Endodermal cell (in vitro differentiated cells): ENCODE measurements around the gene WASF2. TPM values are rescaled to one million over a fixed set of nuclear protein-coding genes. Genes with fewer than 3 reads are reported as not detected.
A peak's percentile ranks its signal among the peaks of the same experiment; 100 is the strongest.

ENCODE experiments used
- DNase-seq: peaks from one replicate; pipeline ENCODE4 v3.0.0-alpha.2; 2017
- H3K27ac ChIP-seq: 2 replicates; pipeline ENCODE4 v1.5.1; 2013; ENCODE audit warnings: mild to moderate bottlenecking, low read depth, low read length, moderate library complexity
- H3K27me3 ChIP-seq: 2 replicates; pipeline ENCODE4 v1.6.1; 2013; ENCODE audit warnings: mild to moderate bottlenecking, low read length, moderate library complexity; ENCODE audit not compliant: insufficient read depth, control insufficient read depth, poor library complexity, severe bottlenecking
- H3K36me3 ChIP-seq: 2 replicates; pipeline ENCODE4 v1.7.0; 2013; ENCODE audit warnings: mild to moderate bottlenecking, low read length, moderate library complexity; ENCODE audit not compliant: control insufficient read depth, insufficient read depth
- H3K4me1 ChIP-seq: one replicate; pipeline ENCODE4 v1.7.0; 2013; ENCODE audit warnings: low read length; ENCODE audit not compliant: control insufficient read depth, insufficient read depth
- H3K4me3 ChIP-seq: 2 replicates; pipeline ENCODE4 v1.5.1; 2013; ENCODE audit warnings: mild to moderate bottlenecking, low read length, moderate library complexity
- H3K9ac ChIP-seq: 2 replicates; pipeline ENCODE4 v1.6.1; 2013; ENCODE audit warnings: mild to moderate bottlenecking, low read length, moderate library complexity; ENCODE audit not compliant: poor library complexity, severe bottlenecking; ENCODE audit errors: extremely low read depth
- H3K9me3 ChIP-seq: 2 replicates; pipeline ENCODE4 v1.6.1; 2013; ENCODE audit warnings: mild to moderate bottlenecking, low read length, moderate library complexity; ENCODE audit not compliant: control insufficient read depth
- H3K27ac Mint-ChIP-seq: 2 replicates; pipeline ENCODE4 v1.8.0; 2020; ENCODE audit warnings: mixed read lengths
- H3K27me3 Mint-ChIP-seq: 2 replicates; pipeline ENCODE4 v1.8.0; 2021; ENCODE audit warnings: mild to moderate bottlenecking, mixed read lengths; ENCODE audit not compliant: insufficient read depth
- H3K36me3 Mint-ChIP-seq: 2 replicates; pipeline ENCODE4 v1.8.0; 2020; ENCODE audit warnings: low read depth, mixed read lengths
- H3K4me1 Mint-ChIP-seq: 2 replicates; pipeline ENCODE4 v1.8.0; 2020; ENCODE audit warnings: mixed read lengths
- H3K4me3 Mint-ChIP-seq: 2 replicates; pipeline ENCODE4 v1.8.0; 2020; ENCODE audit warnings: mild to moderate bottlenecking, moderate library complexity, mixed read lengths
- H3K9me3 Mint-ChIP-seq: 2 replicates; pipeline ENCODE4 v1.8.0; 2020; ENCODE audit warnings: mild to moderate bottlenecking, mixed read lengths
- CTCF ChIP-seq: fragments of 200-600 bp; sonication (generic); conservative IDR thresholded peaks from 2 replicates; pipeline ENCODE4 v1.5.0; 2021; ENCODE audit warnings: antibody characterized with exemption, mild to moderate bottlenecking
- WGBS, 2 experiments: methylation state at CpG; one replicate each; pipeline versions ENCODE4 v1.1.5 to v1.1.7; 2013; ENCODE audit warnings: missing lambda C conversion rate in 2 of 2, mixed read lengths in 1 of 2; ENCODE audit not compliant: insufficient coverage in 1 of 2, insufficient read length in 1 of 2; 5-methylcytosine and 5-hydroxymethylcytosine counted together
- total RNA-seq, 2 donors: library from RNA; stranded (reverse); fragmentation: NEBNext Ultra II Directional in 1 of 2; extraction: Animal tissue kit (Norgen Biotek cat#: 25700) in 1 of 2; gene quantifications; 2 replicates in 1 of 2; 3 replicates in 1 of 2; pipeline ENCODE4 v1.2.1, GENCODE V29; 2021

Gene WASF2
- total RNA-seq, 2 donors from 2014 or later: 90.0 to 98.8 TPM

- Histone ChIP-seq H3K4me3 (peak overlapping the region; percentile 63), H3K36me3 (no peaks in the 10 kb centered on the region), H3K4me1 (peaks cover 20% of the 10 kb centered on the region), H3K9me3 (no peaks in the 10 kb centered on the region), H3K9ac (peak overlapping the region; percentile 64), H3K27me3 (no peaks in the 10 kb centered on the region), H3K27ac (peak overlapping the region; percentile 51)
- DNase-seq: no peak
- 25 to 36% methylated on average over 2 to 10 of the region's 10 CpGs for WGBS, 2 experiments
- H3K9me3 Mint-ChIP-seq: no peaks in the 10 kb centered on the region
- peak overlapping the region; percentile 61 for H3K4me3 Mint-ChIP-seq
- no peaks in the 10 kb centered on the region for H3K36me3 Mint-ChIP-seq
- H3K27ac Mint-ChIP-seq: peak overlapping the region; percentile 38
- H3K27me3 Mint-ChIP-seq: no peaks in the 10 kb centered on the region
- peaks cover 55% of the 10 kb centered on the region for H3K4me1 Mint-ChIP-seq
- no peak for TF ChIP-seq CTCF
These were observed 36.7 kb upstream of the WASF2 start for GRCh38 chr1:27526569-27527222.

GRCh38 chr1:27525296-27526272 lies 35.6 kb upstream of the WASF2 start:
- no peak for TF ChIP-seq CTCF
- H3K4me3 ChIP-seq: no peak overlapping the region
- Mint-ChIP-seq H3K27me3 (no peaks in the 10 kb centered on the region), H3K4me1 (peaks cover 56% of the 10 kb centered on the region), H3K9me3 (no peaks in the 10 kb centered on the region), H3K36me3 (no peaks in the 10 kb centered on the region), H3K27ac (peak overlapping the region; percentile 86), H3K4me3 (peak overlapping the region; percentile 61)
- no peaks in the 10 kb centered on the region for H3K9me3 ChIP-seq
- peaks cover 20% of the 10 kb centered on the region for H3K4me1 ChIP-seq
- no peaks in the 10 kb centered on the region for H3K36me3 ChIP-seq
- H3K27ac ChIP-seq: peak overlapping the region; percentile 66
- peak overlapping the region; percentile 32 for H3K9ac ChIP-seq
- peak; percentile 88 for DNase-seq
- no peaks in the 10 kb centered on the region for H3K27me3 ChIP-seq
- 63 to 84% methylated on average over 3 to 15 of the region's 16 CpGs for WGBS, 2 experiments

- Histone ChIP-seq H3K9ac (no peak overlapping the region), H3K27ac (peak overlapping the region; percentile 76), H3K4me3 (no peak overlapping the region), H3K36me3 (no peaks in the 10 kb centered on the region), H3K4me1 (peaks cover 18% of the 10 kb centered on the region), H3K27me3 (no peaks in the 10 kb centered on the region), H3K9me3 (no peaks in the 10 kb centered on the region)
- Mint-ChIP-seq H3K36me3 (no peaks in the 10 kb centered on the region), H3K4me1 (peaks cover 49% of the 10 kb centered on the region), H3K27ac (no peak overlapping the region), H3K27me3 (no peaks in the 10 kb centered on the region), H3K4me3 (no peak overlapping the region), H3K9me3 (no peaks in the 10 kb centered on the region)
- peak; percentile 9 for TF ChIP-seq CTCF
- no peak for DNase-seq
- WGBS, 2 experiments: 64 to 87% methylated on average over 6 to 8 of the region's 8 CpGs
These were observed 33.5 kb upstream of the WASF2 start for GRCh38 chr1:27523337-27524020.
